Measurements from ENCODE around the gene SCUBE2.

DNA sequence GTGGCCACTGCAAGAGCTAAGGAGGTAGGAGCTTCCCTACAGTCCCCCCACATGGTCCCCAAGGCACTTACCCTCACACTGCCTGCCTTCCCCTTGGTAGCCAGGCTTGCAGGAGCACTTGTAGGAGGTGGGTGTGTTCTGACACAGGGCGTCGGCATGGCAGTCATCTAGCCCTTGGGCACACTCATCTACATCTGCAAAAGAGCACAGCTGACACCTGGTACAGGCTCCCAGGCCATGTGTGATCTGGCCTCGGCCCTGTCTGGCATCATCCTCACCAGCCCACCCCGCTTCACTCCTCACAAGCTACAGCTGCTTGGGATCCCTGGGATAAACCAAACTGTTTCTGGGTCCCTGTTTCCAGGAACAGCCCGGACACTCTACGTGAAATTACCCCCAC is 1.8 kb downstream of the SCUBE2 start:
- TF ChIP-seq CTCF (IDR thresholded peaks at IDR 0.05) (no peak), POLR2A (IDR thresholded peaks at IDR 0.05) (no peak)
